Suprapubic skin (tissue), 4 donors: ENCODE data around the gene PGA4. TPM values are rescaled to one million over a fixed set of nuclear protein-coding genes. Genes with fewer than 3 reads are reported as not detected.
"Not testable (repeated sequence)": the region's sequence is repeated elsewhere in the genome, so short reads cannot be mapped to it uniquely, and the experiment has no call there.

ENCODE experiments used
- DNase-seq, 2 donors: peaks; one replicate each; pipeline ENCODE4 v3.0.0-alpha.2; 2019; ENCODE audit warnings: low spot score in 2 of 2
- H3K27ac ChIP-seq: fragments of 200-600 bp; sonication (generic); one replicate; pipeline ENCODE4 v1.5.1; 2019
- H3K27me3 ChIP-seq: fragments of 200-600 bp; sonication (generic); one replicate; pipeline ENCODE4 v1.5.1; 2019
- H3K36me3 ChIP-seq: fragments of 200-600 bp; sonication (generic); one replicate; pipeline ENCODE4 v1.5.1; 2019
- H3K4me1 ChIP-seq: fragments of 200-600 bp; sonication (generic); one replicate; pipeline ENCODE4 v1.5.1; 2019
- H3K4me3 ChIP-seq: fragments of 200-600 bp; sonication (generic); one replicate; pipeline ENCODE4 v1.5.1; 2019; ENCODE audit warnings: mild to moderate bottlenecking
- H3K9me3 ChIP-seq: fragments of 200-600 bp; sonication (generic); one replicate; pipeline ENCODE4 v1.5.1; 2019
- CTCF ChIP-seq, 2 donors: fragments of 200-600 bp in 1 of 2; fragments of 450-650 bp in 1 of 2; sonication (generic) in 1 of 2; IDR thresholded peaks; one replicate each; pipeline ENCODE4 v1.5.1; 2016 to 2019; ENCODE audit warnings: antibody characterized with exemption in 2 of 2, mild to moderate bottlenecking in 1 of 2, moderate library complexity in 1 of 2
- EP300 ChIP-seq: sonication (generic); formaldehyde crosslinking; IDR thresholded peaks from one replicate; pipeline ENCODE4 v1.6.1; 2017; ENCODE audit warnings: antibody characterized with exemption
- POLR2A ChIP-seq, 2 donors: fragments of 450-650 bp; IDR thresholded peaks; one replicate each; pipeline ENCODE4 v1.6.1; 2017; ENCODE audit warnings: antibody characterized with exemption in 2 of 2, mild to moderate bottlenecking in 2 of 2, moderate library complexity in 2 of 2
- POLR2AphosphoS5 ChIP-seq, 3 donors: sonication (generic); formaldehyde crosslinking; IDR thresholded peaks; one replicate each; pipeline ENCODE4 v1.6.1; 2017; ENCODE audit warnings: antibody characterized with exemption in 3 of 3
- WGBS: methylation state at CpG from one replicate; pipeline ENCODE4 v1.1.5; 2018; 5-methylcytosine and 5-hydroxymethylcytosine counted together
- total RNA-seq, 4 donors: library from RNA; depleted of rRNA; stranded (reverse); fragments of >200 nt; gene quantifications; one replicate each; pipeline ENCODE4 v1.1.0, GENCODE V29; 2016

Gene PGA4
- total RNA-seq, 4 donors from 2014 or later: 4.8 TPM; not detected in 3

GRCh38 chr11:61248071-61248470 lies 25.9 kb downstream of the PGA4 start:
- not testable (repeated sequence) for H3K36me3 ChIP-seq, H3K9me3 ChIP-seq, H3K27ac ChIP-seq, H3K4me3 ChIP-seq, H3K4me1 ChIP-seq, H3K27me3 ChIP-seq, DNase-seq
- 94% methylated on average over 9 of the region's 9 CpGs for WGBS

GRCh38 chr11:61249201-61249600 lies 27.1 kb downstream of the PGA4 start:
- not testable (repeated sequence) for H3K27me3 ChIP-seq, H3K9me3 ChIP-seq, H3K36me3 ChIP-seq, H3K4me1 ChIP-seq, DNase-seq, H3K27ac ChIP-seq, H3K4me3 ChIP-seq
- WGBS: 54% methylated on average over 8 of the region's 8 CpGs

- H3K27me3 ChIP-seq, H3K4me3 ChIP-seq, H3K27ac ChIP-seq, H3K36me3 ChIP-seq, H3K9me3 ChIP-seq, H3K4me1 ChIP-seq, DNase-seq: not testable (repeated sequence)
- WGBS: 76% methylated on average over 17 of the region's 20 CpGs
Measured at GRCh38 chr11:61250796-61251765, 28.9 kb downstream of the PGA4 start.

- H3K36me3 ChIP-seq, H3K9me3 ChIP-seq, H3K27me3 ChIP-seq, H3K4me1 ChIP-seq, DNase-seq, H3K4me3 ChIP-seq, H3K27ac ChIP-seq: not testable (repeated sequence)
- 64% methylated on average over 1 of the region's 1 CpG for WGBS
Measured at GRCh38 chr11:61252332-61252731, 30.2 kb downstream of the PGA4 start.

GRCh38 chr11:61254403-61255025 lies 32.4 kb downstream of the PGA4 start:
- 66% methylated on average over 7 of the region's 12 CpGs for WGBS
- no peaks in the 10 kb centered on the region for H3K36me3 ChIP-seq
- no peaks in the 10 kb centered on the region for H3K9me3 ChIP-seq
- H3K27me3 ChIP-seq: no peaks in the 10 kb centered on the region
- TF ChIP-seq CTCF (IDR thresholded peaks at IDR 0.05) (peak; percentile 34 to 88), EP300 (no peak), POLR2AphosphoS5 (IDR thresholded peaks at IDR 0.05) (no peak), POLR2A (IDR thresholded peaks at IDR 0.05) (no peak)
- no peak overlapping the region for H3K27ac ChIP-seq
- no peak overlapping the region for H3K4me3 ChIP-seq
- no peaks in the 10 kb centered on the region for H3K4me1 ChIP-seq
- DNase-seq: no peak

GRCh38 chr11:61256710-61257482 lies 34.7 kb downstream of the PGA4 start:
- H3K27me3 ChIP-seq: no peaks in the 10 kb centered on the region
- WGBS: 88% methylated on average over 9 of the region's 18 CpGs
- DNase-seq: no peak

More at GRCh38 chr11:61256710-61257482, 34.7 kb downstream of the PGA4 start:
- Histone ChIP-seq H3K27ac (no peak overlapping the region), H3K4me1 (no peaks in the 10 kb centered on the region), H3K36me3 (no peaks in the 10 kb centered on the region), H3K4me3 (no peak overlapping the region), H3K9me3 (no peaks in the 10 kb centered on the region)
- TF ChIP-seq CTCF (IDR thresholded peaks at IDR 0.05) (no peak), POLR2A (IDR thresholded peaks at IDR 0.05) (no peak), EP300 (no peak), POLR2AphosphoS5 (IDR thresholded peaks at IDR 0.05) (no peak)
